Measurements from ENCODE around the gene DERL2. TPM values are rescaled to one million over a fixed set of nuclear protein-coding genes. Genes with fewer than 3 reads are reported as not detected.

DERL2 gene
- total RNA-seq (2022; extraction: Qiagen RNA extraction): 91.2 to 114 TPM (median 108 TPM) in 5 replicates

GRCh38 chr17:5485270-5486205 lies at the start of gene DERL2:
TSS of gene DERL2 (minus strand) at chr17:5486178. CDS start at chr17:5486161, 17 bp downstream.

GRCh38 chr17:5486206-5487124 lies 487 bp upstream of the DERL2 start, which contains the start of gene MIS12:
TSS of gene MIS12 (plus strand) at chr17:5486566. CDS start at chr17:5488863, 2,297 bp downstream.

DNA sequence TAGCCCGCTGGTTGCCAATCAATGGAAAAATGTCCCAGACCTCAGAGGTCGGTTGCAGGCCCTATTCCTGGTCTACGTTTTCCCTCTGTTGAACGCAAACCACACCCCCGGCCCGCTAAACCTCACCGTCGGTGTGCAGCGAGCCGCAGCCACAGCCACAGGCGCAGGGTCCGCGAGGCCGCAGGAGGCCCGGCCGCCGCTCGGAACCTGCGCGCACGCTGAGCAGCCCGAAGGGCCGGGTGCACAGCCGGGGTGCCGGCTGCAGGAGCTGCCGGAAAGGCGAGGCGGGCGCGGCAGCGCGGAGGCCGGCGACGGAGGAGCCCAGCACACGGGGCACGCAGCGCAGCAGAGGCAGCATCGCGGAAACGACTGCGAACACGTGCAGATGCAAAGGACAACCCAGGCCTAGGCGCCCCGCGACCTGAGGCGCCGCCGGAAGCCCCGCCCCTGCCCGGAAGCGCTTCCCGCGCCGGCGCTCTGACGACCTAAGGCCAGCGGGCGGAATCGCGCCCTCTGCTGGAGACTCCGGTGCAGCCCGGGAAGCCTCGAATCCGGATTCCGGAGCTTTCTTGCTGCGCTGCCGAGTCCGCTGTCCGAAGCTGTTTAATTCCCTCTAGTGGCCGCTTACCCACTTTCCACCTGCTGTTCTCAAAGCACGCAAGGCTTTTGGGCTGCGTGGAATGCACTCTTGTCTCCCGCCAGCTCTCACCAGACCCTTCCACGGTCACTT lies 47.1 kb downstream of the DERL2 start, which contains the start of gene C1QBP:
TSS of gene C1QBP (minus strand) at position 440 of the 730 bp plus-strand sequence. CDS start at position 358, 82 bp downstream.

Other genes with a start within 250 kb of the DERL2 start
- 40.2 to 44.6 TPM (median 41.2 TPM) in 5 replicates for gene RABEP1, start 203.9 kb downstream of the DERL2 start, total RNA-seq (2022; extraction: Qiagen RNA extraction)
- gene NUP88, start 66.5 kb downstream of the DERL2 start, total RNA-seq (2022; extraction: Qiagen RNA extraction): 76.6 to 112 TPM (median 81.3 TPM) in 5 replicates
- gene RPAIN, start 66.0 kb downstream of the DERL2 start, total RNA-seq (2022; extraction: Qiagen RNA extraction): 30.9 to 43.2 TPM (median 35.5 TPM) in 5 replicates
- gene C1QBP, start 47.0 kb downstream of the DERL2 start, total RNA-seq (2022; extraction: Qiagen RNA extraction): 547 to 578 TPM (median 564 TPM) in 5 replicates
- gene DHX33, start 17.2 kb downstream of the DERL2 start, total RNA-seq (2022; extraction: Qiagen RNA extraction): 23.8 to 30.0 TPM (median 27.2 TPM) in 5 replicates
- 14.2 to 16.7 TPM (median 15.1 TPM) in 5 replicates for gene MIS12, start 388 bp upstream of the DERL2 start, total RNA-seq (2022; extraction: Qiagen RNA extraction)
- gene NLRP1, start 98.3 kb upstream of the DERL2 start, total RNA-seq (2022; extraction: Qiagen RNA extraction): 2.6 to 3.4 TPM (median 2.8 TPM) in 5 replicates